GM19099 (cell line): ENCODE data around the gene TEKTIP1.
A peak's percentile ranks its signal among the peaks of the same experiment; 100 is the strongest.

Experiments
- POLR2A ChIP-seq: IDR thresholded peaks from 3 replicates; pipeline ENCODE4 v1.6.1; 2011; ENCODE audit warnings: low read depth; ENCODE audit not compliant: insufficient read length; ENCODE audit errors: extremely low read depth

Gene TEKTIP1

GRCh38 chr19:3503036-3503572, 35.9 kb upstream of the TEKTIP1 start:
- no peak for TF ChIP-seq POLR2A

- TF ChIP-seq POLR2A, result no peak
These were observed 34.2 kb upstream of the TEKTIP1 start for GRCh38 chr19:3504735-3505134.

GRCh38 chr19:3505598-3506383, 33.2 kb upstream of the TEKTIP1 start, which contains the start of gene FZR1:
Gene FZR1 (plus strand): TSS chr19:3506311. CDS start chr19:3522990, 16,679 bp downstream.
- TF ChIP-seq POLR2A, result peak; percentile 70

GRCh38 chr19:3506384-3507340, 32.3 kb upstream of the TEKTIP1 start:
- no peak for TF ChIP-seq POLR2A

DNA sequence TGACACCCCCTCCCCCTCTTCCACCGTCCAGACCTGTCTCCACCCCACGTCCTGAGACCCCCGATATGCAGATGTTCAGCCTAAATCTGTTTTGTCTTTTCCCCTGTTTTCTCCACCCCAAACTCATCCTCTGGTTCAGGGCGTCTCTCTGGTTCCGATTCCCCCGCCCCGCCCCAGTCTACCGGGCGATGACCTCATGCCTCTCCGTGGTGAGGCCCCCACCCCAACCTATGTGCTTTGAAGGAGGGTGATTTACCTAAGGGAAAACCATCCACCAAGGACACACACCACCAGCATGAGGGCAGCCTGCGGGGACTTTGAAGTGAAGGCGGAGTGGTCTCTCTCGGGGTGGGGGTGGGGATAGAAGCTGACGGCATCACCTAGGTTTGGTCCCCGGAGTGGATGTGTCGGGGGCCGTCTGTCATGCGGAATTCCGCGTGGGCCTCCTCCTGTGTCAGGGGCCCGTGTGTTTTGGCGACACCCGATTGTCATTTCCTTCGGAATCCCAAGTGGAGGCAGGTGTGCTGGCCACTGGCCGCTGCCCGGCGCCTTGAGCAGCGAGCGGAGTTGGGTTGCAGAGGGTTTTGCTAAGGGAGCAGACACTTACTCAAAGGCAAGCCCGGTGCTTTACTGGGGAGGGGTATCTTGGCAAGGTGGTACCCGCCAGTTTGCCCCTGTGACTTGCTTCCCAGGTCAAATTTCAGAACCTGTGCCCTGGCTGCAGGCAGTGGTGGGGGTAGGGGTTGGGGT, 31.4 kb upstream of the TEKTIP1 start:
- TF ChIP-seq POLR2A, result no peak

GRCh38 chr19:3508771-3509535, 30.0 kb upstream of the TEKTIP1 start:
- no peak for TF ChIP-seq POLR2A

DNA sequence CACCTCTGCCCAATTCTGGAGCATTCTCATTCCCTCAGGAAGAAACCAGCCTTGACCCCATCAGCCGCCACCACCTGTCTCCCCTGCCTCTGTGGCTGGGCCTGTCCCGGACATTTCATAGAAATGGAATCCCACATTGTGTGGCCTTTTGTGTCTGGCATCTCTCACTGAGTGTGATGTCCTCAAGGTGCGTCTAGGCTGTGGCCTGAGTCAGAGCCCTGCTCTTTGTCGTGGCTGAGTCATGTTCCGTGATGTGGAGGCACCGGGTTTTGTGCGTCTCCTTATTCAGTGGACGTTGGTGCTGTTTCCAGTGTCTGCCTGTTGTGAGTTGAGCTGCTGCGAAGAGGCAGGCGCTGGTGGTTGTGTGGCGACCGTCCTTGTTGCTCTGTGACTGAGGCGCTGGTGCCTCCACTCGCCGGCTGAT, 29.4 kb upstream of the TEKTIP1 start:
- no peak for TF ChIP-seq POLR2A

GRCh38 chr19:3510727-3511126, 28.2 kb upstream of the TEKTIP1 start:
- no peak for TF ChIP-seq POLR2A

DNA sequence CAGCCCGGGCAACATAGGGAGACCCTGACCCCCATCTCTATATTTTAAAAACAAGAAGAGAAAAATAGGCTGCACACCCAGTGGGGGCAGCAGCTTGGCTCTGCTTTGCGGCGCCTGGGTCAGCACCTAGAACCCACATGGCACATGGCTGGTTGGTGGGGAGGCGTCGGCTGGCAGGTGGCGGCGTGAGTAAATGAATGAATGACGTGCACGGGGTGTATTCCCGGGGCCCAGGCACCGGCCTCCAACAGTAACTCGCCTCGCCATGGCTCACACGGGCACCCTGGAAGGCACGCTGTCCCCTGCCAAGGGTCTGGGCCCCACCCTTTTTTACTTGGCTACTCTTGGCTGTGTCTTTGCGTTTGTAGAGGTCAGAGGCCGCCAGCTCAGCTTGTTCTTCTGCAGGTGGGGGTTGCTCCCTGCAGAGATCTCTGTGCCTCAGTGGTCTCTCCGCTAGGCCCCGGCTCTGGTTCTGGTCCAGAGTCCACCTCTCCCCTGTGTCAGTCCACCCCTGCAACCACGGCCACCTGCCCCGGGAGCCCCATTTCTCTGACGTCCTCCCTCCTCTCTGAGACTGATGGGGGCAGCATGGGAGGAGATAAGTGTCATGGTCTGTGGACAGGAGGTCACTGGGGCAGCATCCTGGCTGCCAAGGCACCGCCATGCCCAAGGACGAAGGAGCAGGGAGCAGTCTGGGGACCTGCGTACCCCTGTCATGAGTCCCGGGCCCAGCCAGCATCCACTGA, 27.3 kb upstream of the TEKTIP1 start:
- no peak for TF ChIP-seq POLR2A

- TF ChIP-seq POLR2A, result no peak
These were observed 26.3 kb upstream of the TEKTIP1 start for GRCh38 chr19:3512562-3513228.

- no peak for TF ChIP-seq POLR2A
These were observed 25.5 kb upstream of the TEKTIP1 start for GRCh38 chr19:3513229-3514140.

- TF ChIP-seq POLR2A, result no peak
These were observed 24.0 kb upstream of the TEKTIP1 start for GRCh38 chr19:3514930-3515329.

GRCh38 chr19:3515891-3516422, 23.0 kb upstream of the TEKTIP1 start:
- no peak for TF ChIP-seq POLR2A
